Stimulated activated CD8-positive, alpha-beta memory T cell treated with anti-CD3 and anti-CD28 coated beads, Interleukin-12 subunit alpha, Interleukin-12 subunit beta, amount 100 ng/mL, for 24 hours (primary cell): Measurements from ENCODE around the gene ULK2.
"Not testable (repeated sequence)": the region's sequence is repeated elsewhere in the genome, so short reads cannot be mapped to it uniquely, and the experiment has no call there.

Experiments used
- DNase-seq: peaks from one replicate; pipeline ENCODE4 v3.0.0-alpha.2; 2020; ENCODE audit errors: extremely low read depth

The ULK2 gene

DNA sequence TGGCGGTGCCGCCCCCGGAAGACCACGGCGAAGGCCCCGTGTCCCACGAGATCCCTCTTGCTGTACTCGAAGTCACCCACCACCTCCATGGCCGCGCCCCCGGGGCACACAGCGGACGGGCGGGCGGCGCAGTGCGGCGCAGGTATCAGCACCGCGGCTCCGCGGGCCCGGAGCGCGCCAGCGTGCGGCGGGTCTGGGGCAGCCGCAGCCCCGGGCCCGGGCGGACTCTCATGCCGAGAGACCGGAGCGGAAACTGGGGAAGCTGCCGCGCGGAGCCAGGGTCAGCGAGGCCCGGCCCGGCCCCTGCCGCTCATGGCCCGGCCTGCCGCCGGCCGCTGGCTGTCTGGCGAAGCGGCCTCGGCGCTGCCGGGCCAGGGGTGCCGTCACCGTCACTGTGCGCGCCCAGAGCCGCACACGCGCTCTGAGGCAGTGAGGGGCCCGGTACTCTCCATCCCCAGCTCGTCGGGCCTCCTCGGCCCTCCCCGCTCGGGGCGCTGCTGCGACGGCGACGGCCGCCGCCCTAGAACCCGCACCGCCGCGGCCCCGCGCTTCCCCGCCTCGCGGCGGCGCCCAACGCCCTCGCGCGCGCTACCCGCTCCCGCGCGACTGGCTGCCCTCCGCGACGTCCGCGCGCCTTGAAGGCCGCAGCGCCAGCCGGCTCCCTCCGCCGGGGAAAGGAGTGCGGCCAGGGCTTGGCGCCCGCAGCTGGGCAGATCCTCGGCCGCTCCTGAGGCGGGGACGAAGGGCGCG, at the start of gene ULK2:
ULK2 (minus strand) TSS at position 608 of the 750 bp plus-strand sequence; CDS start at position 89, 519 bp downstream.
- no peak for DNase-seq

DNA sequence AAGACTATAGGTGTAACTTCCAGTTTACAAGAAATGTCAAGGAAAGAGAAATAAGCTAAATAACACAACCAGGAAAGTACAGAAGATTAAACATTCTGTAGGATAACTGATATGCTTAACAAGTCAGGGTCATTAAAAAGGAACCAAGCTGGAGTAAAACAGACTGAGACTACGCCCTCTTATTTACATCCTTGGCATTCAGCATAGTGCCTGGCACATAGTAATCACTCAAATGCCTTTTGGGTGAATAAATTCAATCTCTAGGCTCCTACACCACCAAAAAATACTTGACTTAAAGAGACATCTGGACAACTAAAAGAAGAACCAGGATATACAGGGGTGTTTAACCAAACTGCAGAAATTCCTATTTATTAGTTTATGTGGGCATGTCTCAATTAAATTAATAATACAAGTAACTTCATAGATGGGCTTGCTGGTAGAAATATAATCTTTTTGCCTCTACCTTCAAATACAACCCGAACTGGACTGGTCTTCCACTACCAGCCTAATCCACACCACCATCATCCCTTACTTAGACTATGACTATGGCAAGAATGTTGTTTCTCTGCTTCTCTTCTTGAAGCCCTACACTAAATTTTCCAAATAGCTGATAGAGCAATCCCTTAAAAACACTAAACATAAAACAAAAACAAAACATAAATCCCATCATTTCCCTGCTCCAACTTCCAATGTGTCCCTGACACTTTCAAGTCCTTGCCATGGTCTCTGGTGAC, 47.7 kb upstream of the ULK2 start:
- DNase-seq = no peak

DNA sequence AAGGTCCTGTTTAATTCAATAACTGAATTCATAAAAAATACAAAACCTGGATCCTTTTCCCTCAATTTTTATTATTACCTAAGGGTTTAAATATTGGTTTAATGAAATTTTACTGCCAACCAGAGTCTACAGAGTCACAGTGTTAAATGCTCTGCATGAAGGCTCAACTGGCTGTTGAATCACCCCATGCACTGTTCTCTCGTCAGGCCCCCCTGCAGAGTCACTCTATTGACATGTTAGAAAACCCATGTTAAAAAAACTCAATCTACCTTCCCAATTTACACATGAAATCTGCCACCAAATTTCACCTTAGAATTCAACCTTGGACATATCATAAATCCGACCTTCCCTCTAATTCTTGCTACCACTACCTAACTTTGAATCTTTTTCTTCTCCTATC, 43.3 kb upstream of the ULK2 start:
- DNase-seq = no peak

DNA sequence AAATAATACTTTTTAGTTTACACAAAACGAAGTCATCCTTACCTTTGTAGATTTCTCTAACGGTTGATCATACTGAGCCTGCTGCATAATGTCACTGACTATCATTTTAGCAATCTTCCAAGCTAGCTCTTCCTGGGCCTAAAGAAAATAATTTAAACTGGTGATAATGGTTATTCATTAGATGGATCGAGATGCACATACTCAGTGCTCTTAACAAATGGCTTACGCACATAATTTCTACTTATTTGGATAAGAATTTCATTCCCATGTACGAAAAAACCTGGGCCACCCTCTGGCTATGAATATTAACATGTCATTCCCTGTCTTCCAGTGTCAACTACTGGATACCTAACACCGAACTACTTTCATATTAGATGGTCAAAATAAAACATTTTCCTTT, 41.4 kb upstream of the ULK2 start:
- no peak for DNase-seq

DNA sequence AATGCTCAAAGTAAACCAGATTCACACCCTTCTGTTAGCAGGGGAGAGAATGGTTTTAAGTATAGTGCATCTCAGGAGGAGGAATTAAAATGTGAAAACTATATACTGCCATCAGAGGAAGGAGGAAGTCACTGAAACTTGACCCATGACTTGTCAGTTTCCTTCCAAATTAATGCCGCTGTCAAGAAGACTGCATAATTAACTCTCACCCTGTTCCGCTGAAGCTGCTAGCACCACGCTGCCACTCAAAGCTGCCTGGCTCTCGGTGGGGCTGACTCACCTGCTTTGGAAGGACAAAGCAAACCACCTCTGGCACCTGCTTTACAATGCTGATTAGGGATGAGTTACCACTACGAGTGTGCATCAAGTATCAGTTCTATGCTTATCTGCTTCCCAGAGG, 37.8 kb upstream of the ULK2 start:
- DNase-seq = no peak

DNA sequence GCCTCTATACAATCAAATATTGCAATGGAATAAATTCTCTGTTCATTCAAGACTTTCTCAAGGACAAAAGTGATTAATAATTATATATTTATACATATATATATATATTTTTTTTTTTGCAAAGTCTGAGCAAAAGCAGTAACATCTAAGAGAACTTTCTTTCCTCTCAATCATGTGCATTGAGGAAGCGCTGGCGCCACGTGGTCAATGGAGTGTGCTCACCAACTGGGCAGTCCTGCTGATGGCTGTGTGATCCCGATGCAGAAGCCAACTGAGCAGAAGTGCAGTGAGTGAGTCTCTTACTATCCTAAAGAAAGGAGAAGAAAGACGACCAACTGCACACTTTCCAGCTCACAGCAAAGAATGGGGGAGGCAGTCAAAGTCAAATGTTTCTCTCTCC, 37.2 kb upstream of the ULK2 start:
- DNase-seq = no peak

DNA sequence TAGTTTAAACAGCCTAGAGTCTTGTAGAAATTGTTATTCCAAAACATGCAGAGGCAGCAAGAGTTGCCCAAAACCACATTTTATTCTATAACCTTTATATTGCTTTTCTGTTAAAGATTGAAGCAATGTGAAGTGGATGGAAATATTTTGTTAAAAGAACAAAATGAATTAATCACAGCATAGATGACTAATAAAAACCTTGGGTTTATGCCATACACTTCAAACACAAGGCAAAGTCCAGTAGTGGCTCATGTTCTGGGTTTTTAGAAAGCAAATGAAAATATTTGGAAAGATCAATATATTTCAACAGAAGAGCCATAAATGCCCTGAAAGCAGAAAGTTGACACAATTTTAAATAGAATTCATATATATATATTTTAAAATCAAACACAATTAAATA, 36.7 kb upstream of the ULK2 start:
- DNase-seq = no peak

DNA sequence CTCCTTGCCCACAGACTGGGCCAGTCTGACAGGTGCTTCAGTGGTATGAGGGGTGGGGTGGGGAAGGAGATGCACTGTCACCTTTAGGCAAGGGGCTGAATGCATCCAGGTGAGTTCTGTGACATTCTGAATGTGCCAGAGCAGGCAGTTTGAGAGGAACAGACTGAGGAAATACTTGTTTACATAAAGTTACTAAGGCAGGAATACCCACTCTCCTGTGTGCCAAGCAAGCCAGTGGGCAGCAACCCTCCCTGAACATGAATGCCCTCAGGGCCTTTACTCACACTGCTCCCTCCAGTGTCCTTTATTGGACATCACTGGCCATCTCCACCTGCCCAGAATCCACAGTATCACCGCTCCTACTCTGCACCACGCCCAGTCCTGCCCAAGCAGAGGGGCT, 33.1 kb upstream of the ULK2 start:
- DNase-seq = no peak

DNA sequence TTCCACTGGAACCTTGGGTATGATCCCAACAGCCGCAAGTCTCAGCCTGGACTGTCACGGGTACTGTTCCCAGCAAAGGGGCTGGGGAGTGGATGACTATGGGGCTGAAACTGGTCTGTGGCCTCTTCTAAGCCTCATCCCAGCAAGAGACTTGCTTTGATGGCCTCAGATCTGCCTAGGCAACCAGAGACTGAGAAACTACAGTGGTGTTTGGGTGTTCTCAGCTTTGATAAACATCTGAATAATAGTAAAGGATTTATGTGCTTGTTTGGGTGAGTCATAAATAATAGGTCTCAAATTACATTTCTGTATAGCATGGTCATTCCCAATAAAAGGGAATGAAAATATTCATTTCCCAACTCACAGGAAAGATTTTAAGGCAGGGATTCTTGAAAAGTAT, 30.2 kb upstream of the ULK2 start:
- DNase-seq = no peak

DNA sequence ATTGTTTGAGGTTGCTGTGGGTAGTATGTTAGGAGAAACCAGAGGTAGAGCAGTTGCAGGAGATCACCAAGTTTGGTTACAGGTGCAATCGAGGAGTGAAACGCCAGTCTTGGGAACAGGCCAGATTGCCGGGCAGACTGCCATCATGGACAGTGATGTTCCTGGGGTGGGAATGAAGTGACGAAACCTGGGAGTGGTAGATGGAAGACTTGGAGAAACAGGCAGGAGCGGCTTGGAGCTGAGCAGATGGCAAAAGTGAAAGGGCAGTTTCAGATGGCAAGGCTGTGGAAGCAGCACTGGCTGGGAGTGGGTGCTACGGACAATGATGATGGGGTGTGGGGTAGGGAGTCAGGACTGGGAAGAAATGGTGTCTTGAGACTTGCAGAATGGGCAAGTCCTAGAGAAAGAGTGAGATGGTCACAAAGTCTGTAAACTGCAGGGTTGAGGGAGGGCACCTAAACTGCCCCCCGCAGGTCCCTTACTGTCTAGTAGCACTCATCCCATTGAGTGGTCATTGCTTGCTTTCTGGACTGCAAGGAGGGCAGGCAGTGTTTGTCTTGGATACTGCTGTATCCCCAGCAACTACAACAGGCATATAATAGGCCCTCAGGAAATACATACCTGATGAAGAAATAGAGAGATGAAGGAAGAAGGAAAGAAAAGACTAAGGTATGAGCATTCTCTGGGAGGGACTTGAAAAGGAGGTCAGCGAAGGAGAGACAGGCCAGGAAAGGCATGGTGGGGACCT, 29.5 kb upstream of the ULK2 start:
- DNase-seq = no peak

DNA sequence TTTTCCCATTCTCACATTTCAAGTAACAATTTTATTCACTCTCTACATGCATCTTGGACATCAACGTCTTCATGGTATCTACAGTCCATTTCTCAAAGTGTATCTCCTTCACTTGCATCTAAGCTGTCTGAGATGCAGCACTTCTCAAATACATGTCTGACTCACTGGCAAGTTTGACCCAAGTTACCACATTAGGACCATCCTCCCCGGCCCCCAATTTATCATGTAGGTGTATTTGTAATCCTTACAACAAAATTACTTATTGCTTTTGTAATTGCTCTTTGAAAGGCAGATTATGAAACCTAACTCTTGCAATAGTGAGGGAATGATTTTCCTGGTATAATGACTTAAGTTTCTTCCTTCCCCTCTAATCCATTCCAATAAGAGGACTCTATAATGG, 28.9 kb upstream of the ULK2 start:
- no peak for DNase-seq

DNA sequence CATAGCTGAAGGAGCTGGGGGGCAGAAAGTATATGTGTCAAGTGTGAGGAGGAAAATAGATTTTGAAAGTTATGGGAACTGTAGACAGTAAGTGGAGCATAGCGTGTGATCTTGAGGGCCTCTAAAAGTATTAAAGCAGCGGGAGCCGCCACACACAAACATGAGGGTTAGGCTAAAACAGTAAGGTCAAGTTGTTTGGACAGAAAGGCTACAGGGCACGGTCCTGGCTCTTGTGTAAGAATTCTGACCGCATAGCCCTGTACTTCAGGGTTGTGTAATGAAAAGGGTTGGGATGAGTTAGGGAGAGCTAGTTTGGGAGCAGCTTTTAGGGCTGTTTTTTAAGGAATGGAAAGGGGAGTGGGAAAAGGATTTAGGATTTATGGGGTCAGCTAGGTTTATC, 22.8 kb upstream of the ULK2 start:
- not testable (repeated sequence) for DNase-seq

DNA sequence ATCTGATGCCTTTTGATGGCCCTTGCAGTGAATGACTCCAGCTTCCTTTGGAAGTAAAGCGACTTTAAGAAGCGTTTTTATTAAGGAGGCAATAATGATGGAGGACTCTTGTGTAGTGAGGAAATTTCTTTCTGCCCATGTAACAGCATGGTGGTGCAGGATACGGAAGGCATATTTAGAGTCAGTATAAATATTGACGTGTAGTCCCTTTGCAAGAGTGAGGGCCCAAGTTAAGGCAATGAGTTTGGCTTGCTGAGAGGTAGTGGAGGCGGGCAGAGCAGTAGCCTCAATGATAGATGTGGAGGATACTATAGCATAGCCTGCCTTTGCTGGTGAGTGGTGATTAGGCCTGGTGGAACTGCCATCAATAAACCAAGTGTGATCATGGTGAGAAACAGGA, 22.3 kb upstream of the ULK2 start:
- not testable (repeated sequence) for DNase-seq

DNA sequence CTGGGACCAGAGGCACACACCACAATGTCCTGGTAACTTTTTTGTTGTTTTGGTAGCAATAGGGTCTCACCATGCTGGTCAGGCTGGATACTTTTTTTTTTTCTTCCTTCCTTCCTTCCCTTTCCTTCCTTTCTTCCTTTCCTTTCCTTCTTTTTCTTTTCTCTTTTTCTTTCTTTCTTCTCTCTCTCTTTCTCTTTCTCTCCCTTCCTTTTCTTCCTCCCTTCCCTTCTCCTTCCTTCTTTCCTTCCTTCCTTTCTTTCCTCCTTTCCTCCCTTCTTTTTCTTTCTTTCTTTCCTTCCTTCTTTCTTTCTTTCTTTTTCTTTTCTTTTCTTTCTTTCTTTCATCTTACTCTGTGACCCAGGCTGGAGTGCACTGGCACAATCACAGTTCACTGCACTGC, 18.4 kb upstream of the ULK2 start:
- no peak for DNase-seq

DNA sequence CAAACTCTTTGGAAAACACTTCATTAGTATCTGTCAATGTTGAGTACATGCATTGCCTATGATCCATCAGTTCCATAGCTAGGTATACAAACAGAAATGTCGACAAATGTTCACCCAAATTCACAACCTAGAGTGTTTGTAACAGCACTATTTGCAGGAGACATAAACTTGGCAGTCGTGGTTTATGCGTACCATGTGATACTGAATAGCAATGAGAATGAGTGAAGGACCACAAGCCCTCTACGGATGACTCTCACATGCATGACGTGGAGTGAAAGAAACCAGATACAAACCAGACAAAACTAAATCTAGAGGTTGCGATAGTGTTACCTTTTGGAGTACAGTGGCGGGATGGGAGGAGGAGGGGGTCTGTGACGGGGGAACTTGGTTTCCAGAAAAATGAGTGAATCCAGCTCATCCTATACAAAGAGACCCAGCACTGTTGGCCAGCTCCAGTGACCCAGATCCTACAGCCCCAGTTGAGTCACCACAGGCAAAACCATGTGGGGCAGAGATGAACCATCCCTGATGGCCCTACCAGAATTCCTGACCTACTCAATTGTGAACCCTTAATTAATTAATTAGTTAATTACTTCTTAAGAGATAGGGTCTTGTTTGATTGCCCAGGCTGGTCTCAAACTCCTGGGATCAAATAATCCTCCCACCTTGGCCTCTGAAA, 15.9 kb upstream of the ULK2 start:
- DNase-seq = no peak

DNA sequence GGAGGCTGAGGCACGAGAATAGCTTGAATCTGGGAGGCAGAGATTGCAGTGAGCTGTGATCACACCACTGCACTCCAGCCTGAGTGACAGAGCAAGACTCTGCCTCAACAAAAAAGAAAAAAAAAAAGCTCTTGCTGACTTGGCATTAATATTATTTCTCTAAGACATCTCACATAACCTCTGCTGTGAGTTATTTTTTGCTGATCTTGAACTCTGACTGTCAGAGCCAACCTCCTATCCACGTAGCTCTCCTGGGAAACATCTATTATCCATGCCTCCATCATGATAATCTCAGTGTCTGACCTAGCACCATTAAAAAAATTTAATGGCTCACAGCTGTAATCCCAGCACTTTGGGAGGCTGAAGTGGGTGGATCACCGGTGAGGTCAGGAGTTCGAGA, 12.7 kb upstream of the ULK2 start:
- DNase-seq = no peak

DNA sequence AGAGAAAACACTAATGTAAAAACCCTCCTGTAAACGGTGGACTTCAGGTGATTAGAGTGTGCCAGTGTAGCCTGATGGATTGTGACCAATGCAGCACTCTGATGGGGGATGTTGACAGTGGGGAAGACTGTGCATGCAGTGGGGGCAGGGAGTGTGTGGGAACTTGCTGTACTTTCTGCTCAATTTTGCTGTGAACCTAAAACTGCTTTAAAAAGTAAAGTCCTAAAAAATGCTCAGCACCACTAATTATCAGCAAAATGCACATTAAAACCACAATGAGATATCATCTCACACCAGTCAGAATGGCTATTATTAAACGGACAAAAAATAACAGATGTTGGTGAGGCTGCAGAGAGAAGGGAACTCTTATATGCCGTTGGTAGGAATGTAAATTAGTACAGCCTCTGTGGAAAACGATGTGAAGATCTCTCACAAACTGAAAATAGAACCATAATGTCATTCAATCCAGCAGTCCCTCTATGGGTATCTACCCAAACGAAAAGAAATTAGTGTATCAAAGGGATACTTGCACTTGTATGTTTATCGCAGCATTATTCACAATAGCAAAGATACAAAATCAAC, 9.7 kb upstream of the ULK2 start:
- no peak for DNase-seq

DNA sequence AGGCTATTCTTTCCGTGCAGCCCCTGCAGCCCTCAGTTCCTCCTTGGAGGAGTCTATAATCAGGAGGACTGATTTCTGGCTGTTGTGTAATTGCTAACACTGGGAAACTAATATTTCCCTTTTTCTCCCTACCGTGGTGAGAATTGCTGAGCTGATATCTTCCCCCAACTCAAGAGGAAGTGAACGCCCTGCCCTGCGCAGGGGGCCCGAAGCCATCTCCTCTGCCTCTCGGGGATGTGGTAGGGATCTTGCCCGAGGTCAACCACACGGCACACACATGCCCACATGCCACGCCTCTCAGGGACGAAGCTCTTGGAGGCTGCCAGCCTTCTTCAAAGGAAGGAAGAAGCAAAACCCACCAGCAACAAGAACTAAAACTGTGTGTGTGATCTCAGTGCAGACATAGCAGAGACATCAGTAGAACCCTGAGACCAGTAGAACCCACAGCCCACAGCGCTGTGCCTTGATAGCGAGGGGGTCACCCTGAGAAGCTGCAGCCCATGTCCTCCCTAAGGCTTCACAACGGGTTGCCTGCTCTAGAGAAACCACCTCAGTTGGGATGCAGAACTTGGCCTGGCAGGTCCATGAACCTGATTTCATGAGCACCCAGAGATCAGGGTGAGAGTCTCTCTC, 8.9 kb upstream of the ULK2 start:
- DNase-seq = no peak

DNA sequence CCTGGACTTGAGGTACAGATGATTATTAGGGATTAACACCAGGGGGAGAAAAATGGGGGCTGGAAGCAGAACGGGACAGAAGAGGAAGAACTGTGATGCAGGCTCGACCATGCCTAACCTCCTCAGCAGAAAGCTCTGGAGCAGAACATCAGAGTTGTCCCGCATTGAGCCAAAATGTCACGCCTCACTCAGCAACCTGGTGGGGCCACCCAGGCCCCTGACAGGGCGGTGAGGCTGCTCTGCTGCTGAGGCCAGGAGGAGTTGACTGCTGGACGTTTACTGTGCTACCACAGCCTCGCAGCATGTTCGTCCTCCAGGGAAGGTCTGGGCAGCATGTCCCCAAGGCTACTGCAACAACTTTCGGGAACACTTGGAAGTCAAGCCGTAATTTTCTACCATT, 6.5 kb upstream of the ULK2 start:
- DNase-seq = no peak

DNA sequence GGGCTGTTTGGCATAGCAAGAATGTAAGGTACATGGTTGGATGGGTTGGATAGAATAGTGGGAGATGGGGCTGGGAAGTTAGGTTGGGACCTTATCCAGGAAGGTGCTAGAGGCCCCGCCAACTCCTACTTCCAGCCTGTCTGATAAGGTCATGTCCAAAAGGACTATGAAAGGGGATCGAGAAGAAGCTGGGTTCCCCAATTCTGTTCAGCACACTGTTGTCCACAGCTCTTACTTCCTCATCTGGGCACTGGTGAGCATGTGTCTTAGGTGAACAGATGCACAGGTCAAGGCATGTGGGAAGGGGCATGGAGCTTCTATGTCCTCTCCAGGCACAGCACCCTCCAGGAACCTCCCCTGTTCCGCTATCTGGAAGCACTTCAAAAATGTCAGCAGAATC, 5.6 kb upstream of the ULK2 start:
- DNase-seq = no peak

DNA sequence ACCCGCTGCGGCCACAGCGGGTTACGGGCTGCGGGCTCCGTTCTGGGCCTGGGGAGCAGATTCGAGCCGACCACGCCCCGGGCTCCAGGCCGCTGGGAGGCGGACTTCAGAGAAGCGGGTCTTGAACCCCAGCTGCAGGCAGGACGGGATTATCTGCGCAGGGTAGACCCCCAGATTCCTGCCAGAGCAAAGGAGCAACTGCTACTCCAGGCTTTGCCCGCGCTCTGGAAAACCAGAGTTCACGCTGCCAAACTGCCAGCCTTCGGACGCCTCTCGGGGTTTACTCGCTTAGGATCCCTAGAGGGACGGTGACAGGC, 301 bp upstream of the ULK2 start:
- DNase-seq = no peak

DNA sequence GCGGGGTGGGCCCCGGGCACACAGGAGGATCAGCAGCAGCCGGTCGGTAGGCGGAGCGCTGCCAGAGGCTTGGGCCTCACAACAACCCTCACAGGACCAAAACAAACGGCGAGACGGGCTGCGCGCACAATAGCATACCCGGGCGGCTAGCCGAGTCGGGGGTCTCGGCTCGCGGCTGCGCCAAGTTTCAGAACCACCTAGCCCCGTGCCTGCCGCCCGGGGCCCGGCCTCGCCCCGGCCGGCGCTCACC, 732 bp downstream of the ULK2 start:
- DNase-seq = no peak
